HG03175 (cell line): ENCODE results near the gene BRD1.

Source experiments
- ATAC-seq: cut with Tn5 transposase; IDR thresholded peaks from one replicate; pipeline ENCODE4 v1.9.1; 2021; ENCODE audit warnings: mild to moderate bottlenecking, moderate library complexity; ENCODE audit not compliant: unreplicated experiment

Gene BRD1

DNA sequence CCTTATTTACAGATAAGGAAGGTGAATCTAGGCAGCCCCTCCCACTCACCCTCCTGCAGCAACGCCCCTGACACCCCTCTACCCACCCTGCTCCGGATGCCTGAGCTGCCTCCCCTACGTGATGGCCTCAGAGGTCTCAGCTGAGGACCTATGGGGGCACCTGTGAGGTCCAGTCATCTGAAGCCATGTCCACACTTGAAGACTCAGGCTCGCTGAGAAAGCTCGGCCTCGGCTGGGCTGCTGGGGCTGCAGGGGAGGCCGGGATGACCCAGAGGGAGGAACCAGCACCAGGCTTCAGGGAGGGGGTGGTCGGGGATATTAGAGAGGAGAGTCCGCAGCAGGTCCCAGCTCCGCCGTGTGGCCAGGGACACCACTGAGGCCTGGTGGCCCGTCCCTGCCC lies 92.8 kb downstream of the BRD1 start:
- no peak for ATAC-seq

DNA sequence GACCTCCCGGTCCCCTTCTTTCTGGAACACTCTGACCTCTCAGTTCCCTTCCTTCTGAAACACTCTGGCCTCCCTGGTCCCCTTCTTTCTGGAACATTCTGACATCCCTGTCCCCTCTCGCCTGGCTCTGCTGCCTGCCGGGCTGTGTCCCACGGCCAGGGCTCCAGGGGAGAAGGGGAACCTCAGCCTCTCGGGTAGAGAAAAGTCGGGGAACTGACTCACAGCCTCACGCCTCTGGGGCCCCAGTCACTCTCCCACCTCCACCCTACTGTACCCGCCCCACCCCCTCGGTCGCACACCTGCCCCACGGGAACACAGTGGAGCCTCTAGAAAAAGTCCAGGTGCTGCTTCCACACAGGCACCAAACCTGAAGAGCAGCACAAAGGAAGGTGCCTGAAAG lies 93.3 kb downstream of the BRD1 start:
- no peak for ATAC-seq

DNA sequence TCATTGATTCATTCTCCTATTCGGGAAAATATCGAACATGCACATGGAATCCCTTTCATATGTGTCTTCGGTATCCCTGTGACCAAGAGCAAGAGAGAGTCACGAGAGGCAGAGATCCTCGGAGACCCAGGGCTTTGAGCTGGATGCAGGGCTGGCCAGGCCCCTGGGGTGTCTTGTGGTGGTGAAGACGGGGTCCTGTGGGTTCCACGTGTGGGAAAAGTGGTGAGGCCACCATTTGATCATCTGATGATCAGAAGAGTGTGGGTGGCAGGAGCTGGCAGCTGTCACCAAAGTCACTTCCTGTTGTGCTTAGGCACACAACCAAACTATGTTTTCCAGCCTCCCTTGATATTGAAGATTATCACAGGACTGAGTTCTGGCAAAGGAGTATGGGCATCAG lies 94.0 kb downstream of the BRD1 start:
- ATAC-seq, result no peak

DNA sequence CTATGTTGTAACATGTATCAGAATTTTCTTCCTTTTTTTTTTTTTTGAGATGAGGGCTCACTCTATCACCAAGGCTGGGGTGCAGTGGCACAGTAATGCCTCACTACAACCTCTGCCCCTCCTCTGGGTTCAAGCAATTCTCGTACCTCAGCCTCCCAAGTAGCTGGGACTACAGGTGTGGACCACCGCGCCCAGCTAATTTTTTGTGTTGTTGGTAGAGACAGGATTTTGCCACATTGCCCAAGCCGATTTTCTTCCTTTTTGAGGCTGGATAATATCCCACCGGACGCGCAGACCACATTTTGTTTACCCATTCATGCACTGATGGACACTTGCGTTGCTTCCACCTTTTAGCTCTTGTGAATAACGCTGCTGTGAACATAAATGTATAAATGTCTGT lies 97.0 kb downstream of the BRD1 start:
- ATAC-seq, result no peak

DNA sequence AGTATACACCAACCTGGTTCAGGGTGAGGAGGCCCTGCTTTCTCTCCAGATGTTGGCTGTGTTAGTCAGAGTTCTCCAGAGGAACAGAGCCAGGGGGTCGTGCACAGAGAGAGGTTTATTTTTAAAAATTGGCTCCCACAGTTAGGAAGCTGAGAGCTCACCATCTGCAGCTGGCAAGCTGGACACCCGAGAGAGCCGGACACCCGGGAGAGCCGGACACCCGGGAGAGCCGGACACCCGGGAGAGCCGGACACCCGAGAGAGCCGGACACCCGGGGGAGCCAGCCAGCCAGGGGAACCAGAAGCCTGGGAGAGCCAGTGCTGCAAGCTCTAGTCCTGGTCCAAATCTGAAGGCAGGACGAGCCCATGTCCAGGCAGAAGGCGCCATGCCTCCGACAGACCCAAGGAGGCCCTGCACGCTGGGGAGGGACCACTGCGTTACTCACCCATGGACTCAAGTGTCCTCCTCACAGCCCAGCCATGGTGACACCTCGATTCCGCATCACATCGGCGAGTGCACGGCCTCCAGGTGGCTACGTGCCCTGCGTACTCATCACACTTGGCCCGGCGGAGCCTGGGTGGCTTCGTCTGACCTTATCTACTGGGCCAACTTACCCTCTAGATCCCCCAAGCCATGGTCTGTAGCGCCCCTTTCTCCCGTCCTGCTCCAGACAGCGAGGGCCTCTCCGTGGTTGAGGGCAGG lies 99.0 kb downstream of the BRD1 start:
- no peak for ATAC-seq

DNA sequence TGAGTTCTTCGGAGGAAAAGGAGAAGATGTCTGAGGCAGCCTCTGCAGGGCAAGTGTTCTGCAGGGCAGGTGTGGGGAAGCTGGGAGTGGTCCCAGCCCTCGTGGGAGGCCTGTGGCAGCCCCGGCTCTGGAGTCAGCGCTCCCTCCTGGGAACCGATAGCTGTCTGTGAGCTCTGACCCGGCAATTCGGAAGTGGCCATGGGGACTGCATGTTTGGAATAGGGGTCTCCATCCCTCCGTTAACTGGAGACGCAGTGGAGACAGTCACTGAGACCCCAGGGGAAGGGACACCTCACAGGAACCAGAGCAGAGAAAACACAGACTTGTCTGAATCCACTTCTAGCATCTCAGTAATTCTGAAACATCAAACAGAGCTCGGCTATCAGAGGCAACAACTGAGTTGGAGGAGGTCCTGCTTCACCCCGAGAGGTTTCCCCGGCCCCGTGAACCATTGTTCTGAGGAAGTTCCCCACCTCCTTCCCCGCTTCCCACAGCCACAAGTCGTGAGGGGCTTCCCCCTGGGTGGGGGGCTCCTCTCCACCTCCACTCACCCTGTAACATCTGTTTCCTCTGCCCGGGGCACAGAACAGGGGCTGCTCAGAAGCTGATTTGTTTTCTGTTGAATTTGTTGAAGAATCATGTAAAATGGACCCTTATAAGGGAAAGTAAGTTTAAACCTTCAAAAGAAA lies 99.6 kb downstream of the BRD1 start:
- ATAC-seq, result no peak

DNA sequence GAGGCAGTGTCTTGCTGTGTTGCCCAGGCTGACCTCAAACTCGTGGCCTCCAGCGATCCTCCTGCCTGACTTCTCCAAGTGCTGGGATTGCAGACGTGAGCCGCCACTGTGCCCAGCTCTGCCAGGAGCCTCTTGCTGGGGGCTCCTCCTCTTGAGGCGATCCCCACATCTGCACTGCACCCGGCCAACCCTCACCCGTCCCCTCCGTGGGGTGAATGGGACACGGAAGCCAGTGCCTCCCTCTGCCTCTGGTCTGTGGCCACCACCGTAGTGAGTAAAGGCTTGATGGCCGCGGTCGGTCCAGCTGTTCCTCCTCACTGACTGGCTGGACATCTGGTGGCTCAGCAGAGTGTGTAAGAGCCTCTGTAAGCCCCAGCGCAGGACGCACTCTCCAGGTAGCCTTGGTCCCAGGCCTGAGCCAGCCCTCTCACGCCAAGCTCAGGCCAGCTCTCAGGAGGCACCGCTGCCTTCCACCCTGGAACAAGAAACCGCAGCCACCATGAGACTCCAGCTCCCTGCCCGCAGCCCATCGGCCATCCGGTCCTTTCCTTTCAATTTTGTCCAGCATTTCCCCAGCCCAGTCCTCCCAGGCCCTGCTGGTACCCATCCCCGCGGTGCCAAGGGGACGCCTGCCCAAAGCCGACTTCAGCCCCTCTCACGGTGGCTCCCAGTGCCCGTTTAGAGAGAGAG lies 100.3 kb downstream of the BRD1 start:
- ATAC-seq, result no peak

DNA sequence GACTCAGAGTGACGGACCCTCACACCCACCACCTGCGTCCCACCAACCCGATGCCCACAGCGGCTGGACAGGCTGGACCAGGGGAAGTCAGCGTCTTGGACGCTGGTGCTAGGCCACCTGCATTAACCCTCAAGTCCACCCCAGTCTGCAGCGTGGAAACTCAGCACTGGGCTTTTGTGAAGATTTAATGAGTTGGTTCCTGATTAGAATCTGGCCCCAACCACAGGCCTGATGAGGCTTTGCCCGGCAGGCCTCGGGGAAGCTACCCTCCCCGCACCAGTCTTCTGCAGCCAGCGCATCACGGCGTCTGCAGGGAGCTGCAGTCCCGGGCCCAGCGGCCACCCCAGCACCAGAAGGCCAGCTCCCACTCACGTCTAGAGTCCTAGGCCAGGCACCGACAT lies 101.0 kb downstream of the BRD1 start:
- no peak for ATAC-seq

DNA sequence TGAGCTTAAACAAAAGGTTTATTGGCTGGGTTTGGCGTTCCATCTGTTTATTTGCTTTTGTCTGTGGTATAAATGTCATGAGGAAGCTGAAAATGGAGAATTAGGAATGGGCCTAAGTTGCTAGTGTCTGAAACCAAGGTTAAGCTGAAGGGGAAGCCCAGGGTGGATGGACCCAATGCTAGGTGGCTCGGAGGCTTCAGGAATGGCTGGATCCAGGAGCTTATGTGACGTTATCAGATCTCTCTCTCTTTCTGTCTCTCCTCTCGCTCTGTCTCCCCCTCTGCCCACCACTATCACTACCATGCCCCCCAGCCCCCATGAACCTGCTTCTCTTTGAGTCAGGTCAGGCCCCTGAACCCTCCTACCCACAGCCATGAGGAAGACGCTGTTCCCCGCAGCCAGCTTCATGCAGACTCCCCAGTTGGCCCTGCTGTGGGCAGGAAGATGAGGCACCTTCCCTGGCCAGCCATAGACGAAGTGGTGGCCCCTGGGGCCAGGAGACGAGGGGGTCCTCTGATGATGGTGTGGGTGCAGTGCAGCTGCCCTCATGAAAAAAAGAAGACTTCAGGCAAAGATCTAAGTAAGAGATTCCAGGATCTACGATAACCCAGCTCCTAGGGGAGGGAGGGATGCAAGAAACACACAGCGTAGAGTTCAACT lies 101.5 kb downstream of the BRD1 start:
- ATAC-seq, result no peak

DNA sequence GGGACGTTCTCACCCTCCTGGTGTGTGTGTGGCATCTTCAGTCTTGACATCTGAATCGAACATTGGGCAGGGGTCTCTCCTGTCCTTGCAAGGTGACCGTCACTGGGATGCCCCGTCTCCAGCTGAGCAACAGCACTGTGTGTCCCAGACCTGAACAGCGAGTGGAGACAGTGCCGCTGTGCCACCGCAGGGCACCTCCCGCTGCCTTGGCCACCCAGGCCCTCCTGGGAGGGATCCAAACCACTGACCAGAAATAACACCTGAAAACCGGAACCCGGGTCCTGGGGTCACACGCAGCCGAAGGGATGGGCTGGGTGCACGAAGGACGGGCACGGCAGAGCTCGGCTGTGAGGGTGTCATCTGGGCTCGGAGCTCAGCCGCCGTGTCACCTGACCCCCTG lies 102.2 kb downstream of the BRD1 start:
- no peak for ATAC-seq

DNA sequence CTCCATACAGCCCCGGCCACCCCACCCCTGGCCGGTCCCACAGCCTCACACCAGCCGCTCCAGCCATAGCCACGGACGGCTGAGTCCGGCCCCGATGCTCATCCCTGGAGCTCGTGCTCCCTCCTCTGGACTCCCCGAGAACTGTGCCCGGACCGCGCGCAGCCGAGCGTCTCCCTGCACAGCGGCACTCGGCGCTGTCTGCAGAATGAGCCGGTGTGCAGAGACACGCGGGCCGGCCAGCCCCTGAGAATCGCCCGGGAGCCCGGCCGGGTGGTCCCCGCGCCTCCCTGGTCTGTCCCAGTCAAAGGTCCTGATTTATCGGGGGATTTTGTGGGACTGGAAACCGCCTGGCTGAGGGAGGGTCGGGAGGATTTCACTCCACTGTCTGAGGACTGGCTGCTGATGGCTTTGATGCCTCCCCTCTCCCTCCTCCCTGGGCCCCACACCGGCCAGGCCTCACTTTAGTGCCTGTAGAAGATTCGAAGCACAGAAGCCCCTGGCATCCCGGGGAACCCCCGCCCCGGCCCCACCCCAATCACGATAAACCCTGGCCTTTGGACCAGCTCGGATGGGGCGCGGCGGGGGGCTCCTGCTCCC lies 102.7 kb downstream of the BRD1 start:
- ATAC-seq, result no peak

DNA sequence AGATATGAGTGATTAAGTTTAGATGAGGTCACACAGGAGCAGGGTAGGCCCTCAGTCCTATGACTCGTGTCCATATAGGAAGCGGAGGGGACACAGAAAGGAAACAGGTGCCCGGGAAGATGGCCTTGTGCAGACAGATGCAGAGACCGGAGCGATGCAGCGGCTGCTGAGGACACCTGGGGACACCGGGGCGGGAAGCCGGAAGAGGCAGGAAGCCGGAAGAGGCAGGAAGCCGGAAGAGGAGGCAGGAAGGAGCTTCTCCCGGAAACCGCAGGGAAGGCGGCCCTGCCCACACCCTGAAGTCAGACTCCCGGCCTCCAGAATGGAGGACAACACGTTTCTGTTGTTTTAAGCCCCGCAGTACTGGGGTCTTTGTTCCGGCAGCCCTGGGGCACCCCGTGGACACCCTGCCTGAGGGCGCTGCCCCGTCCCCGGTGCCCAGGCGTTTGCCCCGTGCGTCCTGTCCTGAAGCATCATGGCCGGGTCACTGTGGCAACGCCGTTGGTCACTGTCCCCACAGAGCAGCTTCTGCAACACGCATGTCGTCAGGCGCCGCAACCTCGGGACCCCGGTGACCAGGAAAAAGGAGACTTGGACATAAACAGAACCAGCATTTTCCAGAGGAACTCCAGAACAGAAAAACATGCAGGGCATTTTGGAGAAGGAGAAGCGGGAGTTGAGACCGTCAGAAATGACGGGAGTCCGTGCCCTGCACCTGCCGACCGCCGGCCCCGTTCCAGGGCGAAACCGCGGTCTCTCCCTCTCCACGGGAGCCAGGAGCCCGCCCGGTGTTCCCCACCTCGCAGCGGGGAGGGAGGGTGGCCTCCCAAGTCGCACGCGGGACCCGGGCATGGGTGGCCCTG lies 103.4 kb downstream of the BRD1 start:
- ATAC-seq, result no peak

DNA sequence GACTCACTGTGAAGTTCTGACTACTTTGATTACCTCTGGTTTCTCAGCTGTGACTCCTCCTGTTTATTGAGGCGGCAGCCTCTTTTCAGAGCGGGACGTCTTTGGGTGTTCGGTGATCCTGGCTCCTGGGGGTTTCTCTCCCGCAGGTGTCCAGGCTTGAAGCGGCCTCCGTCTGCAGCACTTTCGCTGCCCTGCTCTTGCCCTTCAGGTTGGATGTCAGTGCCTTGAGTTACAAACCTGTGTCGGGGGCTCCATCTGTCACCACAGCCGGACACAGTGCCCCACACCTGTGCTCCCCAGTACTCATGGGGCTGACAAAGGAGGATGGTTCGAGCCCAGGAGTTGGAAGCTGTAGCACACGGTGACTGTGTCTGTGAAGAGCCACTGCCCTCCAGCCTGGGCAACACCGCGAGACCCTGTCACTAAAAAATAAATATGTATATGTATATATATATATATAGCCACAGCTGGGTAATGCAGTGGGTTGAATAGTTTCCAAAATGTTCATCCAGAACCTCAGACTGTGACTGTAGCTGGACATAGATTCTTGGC lies 104.1 kb downstream of the BRD1 start:
- ATAC-seq, result no peak
